ENCODE measurements around the gene TRERF1.

Gene TRERF1

DNA sequence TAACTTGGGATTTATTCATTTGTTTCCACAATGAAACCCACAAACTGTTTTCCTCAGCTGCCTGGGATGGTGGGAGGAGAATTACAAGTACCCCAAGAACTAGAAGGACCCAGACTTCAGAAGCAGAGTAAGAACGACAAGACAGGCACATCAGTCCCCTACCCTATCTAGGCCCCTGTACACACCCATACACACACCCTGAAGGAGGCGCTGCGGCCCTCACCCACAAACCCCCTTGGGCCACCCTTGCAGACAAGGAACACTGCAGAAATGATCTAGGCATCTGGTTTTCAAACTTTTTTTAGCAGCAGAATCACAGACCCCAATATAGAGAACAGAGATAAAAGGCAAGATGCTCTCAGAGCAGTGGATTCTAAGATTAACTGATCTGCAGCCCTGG lies 55.0 kb downstream of the TRERF1 start:
- H3K9me2 ChIP-seq (replicated peaks; ENCODE audit: insufficient read depth, low read length): no peaks in the 10 kb centered on the region
- H3K79me2 ChIP-seq (ENCODE audit: low read length): peaks cover 62% of the 10 kb centered on the region
- no peak overlapping the region for H2AFZ ChIP-seq (ENCODE audit: low read length)
- TF ChIP-seq EZH2 (optimal IDR thresholded peaks at IDR 0.05; ENCODE audit: low read depth, low read length): no peak
- TF ChIP-seq, protein P1, sequence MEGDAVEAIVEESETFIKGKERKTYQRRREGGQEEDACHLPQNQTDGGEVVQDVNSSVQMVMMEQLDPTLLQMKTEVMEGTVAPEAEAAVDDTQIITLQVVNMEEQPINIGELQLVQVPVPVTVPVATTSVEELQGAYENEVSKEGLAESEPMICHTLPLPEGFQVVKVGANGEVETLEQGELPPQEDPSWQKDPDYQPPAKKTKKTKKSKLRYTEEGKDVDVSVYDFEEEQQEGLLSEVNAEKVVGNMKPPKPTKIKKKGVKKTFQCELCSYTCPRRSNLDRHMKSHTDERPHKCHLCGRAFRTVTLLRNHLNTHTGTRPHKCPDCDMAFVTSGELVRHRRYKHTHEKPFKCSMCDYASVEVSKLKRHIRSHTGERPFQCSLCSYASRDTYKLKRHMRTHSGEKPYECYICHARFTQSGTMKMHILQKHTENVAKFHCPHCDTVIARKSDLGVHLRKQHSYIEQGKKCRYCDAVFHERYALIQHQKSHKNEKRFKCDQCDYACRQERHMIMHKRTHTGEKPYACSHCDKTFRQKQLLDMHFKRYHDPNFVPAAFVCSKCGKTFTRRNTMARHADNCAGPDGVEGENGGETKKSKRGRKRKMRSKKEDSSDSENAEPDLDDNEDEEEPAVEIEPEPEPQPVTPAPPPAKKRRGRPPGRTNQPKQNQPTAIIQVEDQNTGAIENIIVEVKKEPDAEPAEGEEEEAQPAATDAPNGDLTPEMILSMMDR (IDR thresholded peaks at IDR 0.05; ENCODE audit: low read length): no peak
- TF ChIP-seq EZH2phosphoT487 (IDR thresholded peaks at IDR 0.05; ENCODE audit: low read length): no peak
- no peaks in the 10 kb centered on the region for H4K20me1 ChIP-seq (ENCODE audit: insufficient read depth, low read length)
- no peak for DNase-seq
- H3K4me3 ChIP-seq (ENCODE audit: low read length): no peak overlapping the region
- no peak overlapping the region for H3K27ac ChIP-seq (ENCODE audit: low read length)
- H3F3A ChIP-seq (ENCODE audit: insufficient read depth, low read length): no peaks in the 10 kb centered on the region
- no peaks in the 10 kb centered on the region for H3K9me3 ChIP-seq (replicated peaks; ENCODE audit: insufficient read depth, low read length)
- H3K36me3 ChIP-seq (replicated peaks; ENCODE audit: insufficient read depth, low read length): no peaks in the 10 kb centered on the region
- no peak overlapping the region for H3K4me2 ChIP-seq (ENCODE audit: low read depth, low read length)
- H3K4me1 ChIP-seq (ENCODE audit: low read length): no peaks in the 10 kb centered on the region
- H3K9ac ChIP-seq (ENCODE audit: low read length): no peak overlapping the region
- H3K27me3 ChIP-seq (replicated peaks; ENCODE audit: insufficient read depth, low read length): no peaks in the 10 kb centered on the region

DNA sequence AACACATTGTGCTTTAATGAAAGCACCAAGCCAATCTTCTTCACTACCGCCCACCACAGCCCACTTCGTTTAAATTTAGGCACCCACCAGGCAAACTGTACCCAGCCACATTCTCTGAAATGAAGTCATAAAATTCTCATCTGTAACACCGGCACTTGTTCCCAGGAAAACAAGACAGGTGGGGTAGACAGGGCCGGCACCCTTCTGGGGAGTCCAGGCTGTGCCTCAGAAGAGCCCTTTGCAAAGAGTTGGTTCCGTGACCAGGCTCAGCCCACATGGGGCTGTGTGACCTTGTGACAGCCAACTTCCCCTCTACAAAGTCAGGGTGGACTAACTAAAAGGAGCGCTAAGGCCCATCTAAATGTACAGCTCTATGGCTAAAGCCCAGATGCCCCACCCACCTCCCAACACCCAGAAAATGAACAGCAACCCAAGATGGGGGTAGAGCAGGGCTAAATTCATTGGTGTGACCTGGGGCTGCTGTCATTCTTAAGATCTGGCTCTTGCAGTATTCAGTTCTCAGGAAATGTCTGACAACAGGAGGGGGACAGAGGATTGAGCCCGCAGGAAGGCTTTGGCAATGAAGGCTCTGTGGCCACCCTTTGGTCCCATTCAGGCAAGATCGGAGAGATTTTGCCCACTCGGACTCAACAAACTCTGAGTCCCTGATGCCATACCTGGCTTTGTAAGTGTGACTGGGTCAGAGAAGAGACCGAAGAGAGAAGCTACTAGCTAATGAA lies 56.7 kb downstream of the TRERF1 start:
- Histone ChIP-seq H3K4me2 (ENCODE audit: low read depth, low read length) (no peak overlapping the region), H4K20me1 (ENCODE audit: insufficient read depth, low read length) (no peaks in the 10 kb centered on the region)

DNA sequence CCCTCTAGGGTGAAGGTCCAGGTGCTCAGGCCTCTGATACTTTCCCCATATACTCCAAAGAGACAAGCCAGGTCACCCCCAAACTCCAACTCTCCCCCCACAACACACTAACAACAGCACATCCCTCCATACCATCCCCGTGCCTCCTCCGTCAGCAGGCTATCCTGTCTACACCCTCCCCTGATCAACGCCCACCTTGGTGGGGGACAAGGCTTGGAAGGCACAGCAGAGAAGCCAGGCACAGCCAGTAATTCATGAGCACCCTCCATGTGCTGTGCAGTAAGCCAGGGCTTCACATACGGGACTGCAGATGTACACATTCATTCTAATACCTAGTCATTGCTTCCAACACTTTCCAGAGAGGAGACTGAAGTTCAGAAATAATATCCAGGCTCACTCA lies 57.6 kb downstream of the TRERF1 start:
- no peak overlapping the region for H3K4me3 ChIP-seq (ENCODE audit: low read length)
- no peaks in the 10 kb centered on the region for H3K4me1 ChIP-seq (ENCODE audit: low read length)
- TF ChIP-seq EZH2 (optimal IDR thresholded peaks at IDR 0.05; ENCODE audit: low read depth, low read length) (no peak), EZH2phosphoT487 (IDR thresholded peaks at IDR 0.05; ENCODE audit: low read length) (no peak)
- TF ChIP-seq, protein P1 (IDR thresholded peaks at IDR 0.05; ENCODE audit: low read length): no peak
- H3K36me3 ChIP-seq (replicated peaks; ENCODE audit: insufficient read depth, low read length): no peaks in the 10 kb centered on the region
- no peaks in the 10 kb centered on the region for H3K27me3 ChIP-seq (replicated peaks; ENCODE audit: insufficient read depth, low read length)
- no peak overlapping the region for H3K4me2 ChIP-seq (ENCODE audit: low read depth, low read length)
- no peaks in the 10 kb centered on the region for H3K9me3 ChIP-seq (replicated peaks; ENCODE audit: insufficient read depth, low read length)
- no peaks in the 10 kb centered on the region for H3K9me2 ChIP-seq (replicated peaks; ENCODE audit: insufficient read depth, low read length)
- H3K9ac ChIP-seq (ENCODE audit: low read length): no peak overlapping the region
- no peaks in the 10 kb centered on the region for H4K20me1 ChIP-seq (ENCODE audit: insufficient read depth, low read length)
- H3K27ac ChIP-seq (ENCODE audit: low read length): no peak overlapping the region
- H3F3A ChIP-seq (ENCODE audit: insufficient read depth, low read length): no peaks in the 10 kb centered on the region
- H3K79me2 ChIP-seq (ENCODE audit: low read length): peaks cover 68% of the 10 kb centered on the region
- H2AFZ ChIP-seq (ENCODE audit: low read length): no peak overlapping the region
- no peak for DNase-seq

More for the DNA sequence above, 56.7 kb downstream of the TRERF1 start:
- Histone ChIP-seq H3K79me2 (ENCODE audit: low read length) (peaks cover 67% of the 10 kb centered on the region), H3K9me3 (replicated peaks; ENCODE audit: insufficient read depth, low read length) (no peaks in the 10 kb centered on the region), H3K9me2 (replicated peaks; ENCODE audit: insufficient read depth, low read length) (no peaks in the 10 kb centered on the region), H3K27ac (ENCODE audit: low read length) (no peak overlapping the region), H2AFZ (ENCODE audit: low read length) (no peak overlapping the region), H3K36me3 (replicated peaks; ENCODE audit: insufficient read depth, low read length) (no peaks in the 10 kb centered on the region), H3K4me3 (ENCODE audit: low read length) (no peak overlapping the region), H3K4me1 (ENCODE audit: low read length) (no peaks in the 10 kb centered on the region), H3K27me3 (replicated peaks; ENCODE audit: insufficient read depth, low read length) (no peaks in the 10 kb centered on the region), H3F3A (ENCODE audit: insufficient read depth, low read length) (no peaks in the 10 kb centered on the region), H3K9ac (ENCODE audit: low read length) (no peak overlapping the region)
- DNase-seq: no peak
- no peak for TF ChIP-seq EZH2 (optimal IDR thresholded peaks at IDR 0.05; ENCODE audit: low read depth, low read length)
- no peak for TF ChIP-seq EZH2phosphoT487 (IDR thresholded peaks at IDR 0.05; ENCODE audit: low read length)

DNA sequence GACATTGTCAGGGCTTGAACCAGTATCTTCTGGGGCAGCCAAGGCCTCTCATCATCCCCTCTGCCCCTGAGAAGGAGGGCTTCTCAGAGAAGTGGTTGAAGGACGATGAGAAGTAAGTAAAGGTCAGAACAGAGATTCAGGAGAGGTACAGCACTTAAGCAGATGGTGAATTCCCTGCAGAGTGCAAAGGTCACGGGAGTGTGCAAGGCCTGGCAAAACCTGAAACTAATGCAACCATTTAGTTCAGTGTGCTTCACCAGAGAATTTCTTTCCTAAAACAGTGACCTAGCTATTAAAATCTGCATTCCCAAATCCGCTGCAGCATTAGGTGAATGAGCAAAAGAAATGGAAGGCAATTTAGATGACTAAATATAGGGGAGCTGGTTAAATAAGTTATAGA lies 58.4 kb downstream of the TRERF1 start:
- DNase-seq: no peak

More for the DNA sequence above, 58.4 kb downstream of the TRERF1 start:
- H3K9me2 ChIP-seq (replicated peaks; ENCODE audit: insufficient read depth, low read length): no peaks in the 10 kb centered on the region
- H3F3A ChIP-seq (ENCODE audit: insufficient read depth, low read length): no peaks in the 10 kb centered on the region
- no peak overlapping the region for H3K27ac ChIP-seq (ENCODE audit: low read length)
- H3K4me3 ChIP-seq (ENCODE audit: low read length): no peak overlapping the region
- no peaks in the 10 kb centered on the region for H3K27me3 ChIP-seq (replicated peaks; ENCODE audit: insufficient read depth, low read length)
- peaks cover 69% of the 10 kb centered on the region for H3K79me2 ChIP-seq (ENCODE audit: low read length)
- no peaks in the 10 kb centered on the region for H3K36me3 ChIP-seq (replicated peaks; ENCODE audit: insufficient read depth, low read length)
- peaks cover 1% of the 10 kb centered on the region; the same call in 1 of the 2 replicates for H3K4me1 ChIP-seq (ENCODE audit: low read length)
- H4K20me1 ChIP-seq (ENCODE audit: insufficient read depth, low read length): no peaks in the 10 kb centered on the region
- TF ChIP-seq, protein P1 (IDR thresholded peaks at IDR 0.05; ENCODE audit: low read length): no peak
- no peak for TF ChIP-seq EZH2phosphoT487 (IDR thresholded peaks at IDR 0.05; ENCODE audit: low read length)
- no peak for TF ChIP-seq EZH2 (optimal IDR thresholded peaks at IDR 0.05; ENCODE audit: low read depth, low read length)
- H3K4me2 ChIP-seq (ENCODE audit: low read depth, low read length): no peak overlapping the region
- no peak overlapping the region for H2AFZ ChIP-seq (ENCODE audit: low read length)
- H3K9me3 ChIP-seq (replicated peaks; ENCODE audit: insufficient read depth, low read length): no peaks in the 10 kb centered on the region
- H3K9ac ChIP-seq (ENCODE audit: low read length): no peak overlapping the region

All from MM.1S (cell line).